Measurements from ENCODE around the gene GPC3. TPM values are rescaled to one million over a fixed set of nuclear protein-coding genes. Genes with fewer than 3 reads are reported as not detected.

Gene GPC3
- total RNA-seq, 1 experiment from 2014 or later, result not detected

- BruUV-seq (replicated peaks), result no TSS peak
- H3K79me2 ChIP-seq (ENCODE audit: low read depth), result no peaks in the 10 kb centered on the region
Measured at GRCh38 chrX:133709501-133709900, 275.9 kb downstream of the GPC3 start.

GRCh38 chrX:133706890-133707289 is 278.5 kb downstream of the GPC3 start:
- Histone ChIP-seq H3K9me3 (ENCODE audit: insufficient read depth, low read depth) (no peaks in the 10 kb centered on the region), H3K4me3 (no peak overlapping the region), H3K4me1 (replicated peaks; ENCODE audit: insufficient read depth) (no peaks in the 10 kb centered on the region; the same call in 1 of the 2 replicates), H3F3A (ENCODE audit: insufficient read depth, low read depth) (no peaks in the 10 kb centered on the region), H4K20me1 (ENCODE audit: insufficient read depth) (no peaks in the 10 kb centered on the region), H2AFZ (no peak overlapping the region), H3K27ac (no peak overlapping the region), H3K27me3 (ENCODE audit: insufficient read depth, low read depth) (no peaks in the 10 kb centered on the region), H3K4me2 (no peak overlapping the region), H3K79me2 (ENCODE audit: low read depth) (no peaks in the 10 kb centered on the region), H3K9me2 (ENCODE audit: insufficient read depth) (no peaks in the 10 kb centered on the region; the same call in 1 of the 2 replicates), H3K36me3 (ENCODE audit: low read depth) (no peaks in the 10 kb centered on the region)
- no peak for TF ChIP-seq EZH2 (IDR thresholded peaks at IDR 0.05; ENCODE audit: low read depth)
- no peak for TF ChIP-seq CTCF (conservative IDR thresholded peaks at IDR 0.05)
- ChIA-PET CTCF (no interaction called here), POLR2A (ENCODE audit: unreplicated experiment) (no interaction called here)
- intact Hi-C loops (cut with micrococcal nuclease; ENCODE audit: unreplicated experiment), result loop anchor here (10.0 kb wide), 1 partner anchor 218 kb away; no protein-coding TSS in a partner anchor
- BruUV-seq (replicated peaks), result no TSS peak
- no peak for DNase-seq

More at GRCh38 chrX:133709501-133709900, 275.9 kb downstream of the GPC3 start:
- Histone ChIP-seq H3K9me3 (ENCODE audit: insufficient read depth, low read depth) (no peaks in the 10 kb centered on the region), H2AFZ (no peak overlapping the region), H3K4me1 (replicated peaks; ENCODE audit: insufficient read depth) (no peaks in the 10 kb centered on the region; the same call in 1 of the 2 replicates), H4K20me1 (ENCODE audit: insufficient read depth) (no peaks in the 10 kb centered on the region), H3K36me3 (ENCODE audit: low read depth) (no peaks in the 10 kb centered on the region), H3K9me2 (ENCODE audit: insufficient read depth) (no peaks in the 10 kb centered on the region; the same call in 1 of the 2 replicates), H3K27ac (no peak overlapping the region), H3K4me3 (no peak overlapping the region), H3K4me2 (no peak overlapping the region), H3F3A (ENCODE audit: insufficient read depth, low read depth) (no peaks in the 10 kb centered on the region), H3K27me3 (ENCODE audit: insufficient read depth, low read depth) (no peaks in the 10 kb centered on the region)
- DNase-seq, result no peak
- TF ChIP-seq CTCF (conservative IDR thresholded peaks at IDR 0.05) (no peak), EZH2 (IDR thresholded peaks at IDR 0.05; ENCODE audit: low read depth) (no peak)
- POLR2A ChIA-PET (ENCODE audit: unreplicated experiment), result no interaction called here
- intact Hi-C loops (cut with micrococcal nuclease; ENCODE audit: unreplicated experiment), result loop anchor here (10.0 kb wide), 1 partner anchor 215 kb away; no protein-coding TSS in a partner anchor
- CTCF ChIA-PET, result no interaction called here

- Histone ChIP-seq H3K4me2 (no peak overlapping the region), H3F3A (ENCODE audit: insufficient read depth, low read depth) (no peaks in the 10 kb centered on the region), H3K36me3 (ENCODE audit: low read depth) (no peaks in the 10 kb centered on the region), H3K4me3 (no peak overlapping the region), H3K9me2 (ENCODE audit: insufficient read depth) (no peaks in the 10 kb centered on the region), H3K9me3 (ENCODE audit: insufficient read depth, low read depth) (no peaks in the 10 kb centered on the region), H3K27ac (no peak overlapping the region), H2AFZ (no peak overlapping the region), H4K20me1 (ENCODE audit: insufficient read depth) (no peaks in the 10 kb centered on the region), H3K27me3 (ENCODE audit: insufficient read depth, low read depth) (no peaks in the 10 kb centered on the region), H3K79me2 (ENCODE audit: low read depth) (no peaks in the 10 kb centered on the region), H3K4me1 (replicated peaks; ENCODE audit: insufficient read depth) (0 out of 2 replicates have a peak, but pooled peaks cover 9% of the 10 kb centered on the region)
- CTCF ChIA-PET, result no interaction called here
- POLR2A ChIA-PET (ENCODE audit: unreplicated experiment), result no interaction called here
- DNase-seq, result no peak
- intact Hi-C loops (cut with micrococcal nuclease; ENCODE audit: unreplicated experiment), result loop anchor here (10.0 kb wide), 1 partner anchor 223 kb away; no protein-coding TSS in a partner anchor
- TF ChIP-seq CTCF (conservative IDR thresholded peaks at IDR 0.05) (no peak), EZH2 (IDR thresholded peaks at IDR 0.05; ENCODE audit: low read depth) (no peak)
- no TSS peak for BruUV-seq (replicated peaks)
Measured at GRCh38 chrX:133702230-133702629, 283.2 kb downstream of the GPC3 start.
